ENCODE data around the gene IL23R. TPM values are rescaled to one million over a fixed set of nuclear protein-coding genes. Genes with fewer than 3 reads are reported as not detected.

IL23R gene
- total RNA-seq, 1 donor from 2014 or later: not detected

DNA sequence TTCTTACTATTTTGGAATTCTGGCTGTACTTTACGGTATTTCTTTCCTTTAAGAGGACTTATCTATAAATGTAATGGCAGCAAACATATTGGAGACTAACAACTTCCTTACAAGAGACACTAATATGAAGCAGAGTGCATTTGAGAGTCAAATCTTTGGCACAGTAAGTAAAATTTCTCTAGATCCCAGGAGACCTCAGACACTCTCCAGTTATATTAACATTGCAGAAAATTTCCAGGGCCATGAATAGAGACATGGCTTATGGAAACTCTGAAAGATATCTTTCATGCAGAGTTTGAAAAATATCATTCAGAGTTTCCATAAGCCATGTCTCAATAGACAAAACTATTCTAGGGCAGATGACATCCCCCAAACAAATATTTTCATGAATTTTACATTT is 51.2 kb downstream of the IL23R start:
- intact Hi-C loops (cut with DNase I): no loop called here
- DNase-seq (ENCODE audit: low spot score): no peak

DNA sequence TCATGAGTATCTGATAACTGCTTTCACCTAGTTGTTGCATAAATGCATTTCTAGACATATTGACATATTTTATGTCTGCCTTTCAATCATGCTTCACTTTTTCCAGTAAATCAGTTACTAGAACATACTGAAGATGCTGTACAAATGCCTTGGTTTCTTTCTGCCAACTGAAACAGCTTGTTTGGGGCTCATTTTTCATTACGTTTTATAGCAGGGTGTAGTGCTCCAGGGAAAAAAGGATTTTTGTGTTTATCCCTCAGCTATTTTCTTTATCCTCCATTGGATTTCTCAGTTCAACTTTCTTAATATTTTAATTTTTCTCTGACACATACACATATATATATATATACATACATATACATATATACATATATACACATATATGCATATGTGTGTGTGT is 51.7 kb downstream of the IL23R start:
- intact Hi-C loops (cut with DNase I): no loop called here
- no peak for DNase-seq (ENCODE audit: low spot score)

DNA sequence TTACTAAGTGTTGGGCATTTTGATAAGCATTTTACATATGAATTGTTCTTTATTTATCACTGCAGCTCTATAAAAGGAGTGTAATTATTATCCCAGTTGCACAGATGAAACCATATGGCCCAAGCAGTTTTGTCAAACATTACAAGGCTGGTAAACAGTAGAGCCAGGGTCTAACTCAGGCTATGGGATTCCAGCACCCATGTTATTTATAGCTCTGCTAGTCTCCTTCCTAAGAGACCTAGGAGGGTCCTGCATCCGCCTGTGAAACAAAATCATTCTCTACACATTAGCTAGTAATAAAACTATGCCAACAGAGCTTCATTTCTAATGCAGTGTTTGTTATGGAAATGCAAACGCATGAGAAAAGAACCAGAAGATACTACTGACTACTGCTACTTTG is 58.6 kb downstream of the IL23R start:
- intact Hi-C loops (cut with DNase I): no loop called here
- DNase-seq (ENCODE audit: low spot score): no peak

DNA sequence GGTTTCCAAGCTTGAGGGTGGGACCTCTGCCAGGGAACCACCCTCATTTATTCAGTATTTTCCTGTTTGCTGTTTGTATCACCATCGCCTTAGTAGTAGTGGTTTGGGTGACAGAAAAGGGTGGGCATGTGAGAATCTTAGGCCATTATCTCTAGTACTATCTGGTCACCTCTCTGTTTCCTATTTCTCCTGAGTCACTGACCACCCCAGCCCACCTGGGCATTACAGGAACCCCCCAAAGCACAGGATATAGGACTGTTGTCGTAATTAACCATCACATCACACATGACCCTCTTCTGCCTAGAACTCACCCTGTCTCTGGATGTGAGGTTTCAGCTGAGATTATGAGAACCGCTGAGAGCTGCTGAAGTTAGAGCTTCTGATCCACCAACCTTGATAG is 60.4 kb downstream of the IL23R start:
- intact Hi-C loops (cut with DNase I): no loop called here
- no peak for DNase-seq (ENCODE audit: low spot score)

DNA sequence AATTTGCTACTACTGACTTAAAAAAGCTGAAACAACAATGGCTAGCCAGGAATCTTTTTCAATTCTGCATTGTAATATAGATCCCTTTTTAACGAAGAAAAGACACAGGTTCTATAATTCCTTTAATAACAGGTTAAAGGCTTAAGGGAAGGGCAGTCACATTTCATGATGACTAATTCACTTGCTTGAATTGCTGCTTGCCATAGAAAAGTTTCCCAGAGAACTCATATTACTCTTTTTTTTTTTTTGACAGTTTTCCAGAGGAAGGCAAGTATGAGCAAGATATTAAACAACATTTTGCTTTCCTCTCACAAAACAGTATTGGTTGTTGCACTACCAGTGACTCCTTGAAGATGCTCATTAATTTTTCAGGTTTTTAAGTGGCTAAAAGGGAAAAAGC is 60.9 kb downstream of the IL23R start:
- no peak for DNase-seq (ENCODE audit: low spot score)

DNA sequence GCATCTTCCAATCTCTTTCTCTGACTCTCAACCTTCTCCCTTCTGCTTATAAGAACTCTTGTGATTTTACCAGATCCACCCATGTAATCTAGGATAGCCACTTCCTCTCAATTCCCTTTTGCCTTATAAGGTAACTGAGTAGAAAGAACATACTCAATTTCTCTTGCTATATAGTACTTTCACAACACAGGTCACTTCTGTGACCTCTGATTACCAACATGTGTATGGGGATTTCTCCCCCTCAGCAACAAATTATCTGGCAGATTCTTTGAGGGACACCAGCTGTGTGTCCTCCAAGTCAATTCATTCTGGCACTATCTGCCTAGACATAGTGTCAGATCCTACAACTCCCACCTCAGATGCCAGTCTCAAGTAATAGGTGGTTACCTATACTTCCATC is 62.5 kb downstream of the IL23R start:
- intact Hi-C loops (cut with DNase I): no loop called here
- DNase-seq (ENCODE audit: low spot score): no peak

More for the DNA sequence above, 60.9 kb downstream of the IL23R start:
- intact Hi-C loops (cut with DNase I): no loop called here

DNA sequence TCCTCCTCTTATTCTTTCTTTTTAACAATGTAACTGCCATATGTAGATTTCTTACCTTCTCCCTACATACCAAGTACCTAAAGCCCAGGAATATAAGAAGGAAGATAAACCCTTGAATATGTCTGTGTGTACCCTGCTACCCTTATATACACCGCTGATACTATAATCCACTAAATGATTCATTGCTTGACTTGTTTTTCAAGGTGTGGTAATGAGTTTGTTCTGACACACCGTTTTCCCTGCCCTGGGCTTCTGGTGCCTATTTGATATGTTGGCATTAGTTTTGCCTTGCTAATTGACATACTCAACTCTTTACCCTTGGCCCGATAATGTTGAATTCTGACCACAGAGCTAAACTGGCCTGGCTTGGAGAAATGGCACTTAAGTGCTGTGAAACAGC is 64.3 kb downstream of the IL23R start:
- DNase-seq (ENCODE audit: low spot score): no peak
- intact Hi-C loops (cut with DNase I): no loop called here

DNA sequence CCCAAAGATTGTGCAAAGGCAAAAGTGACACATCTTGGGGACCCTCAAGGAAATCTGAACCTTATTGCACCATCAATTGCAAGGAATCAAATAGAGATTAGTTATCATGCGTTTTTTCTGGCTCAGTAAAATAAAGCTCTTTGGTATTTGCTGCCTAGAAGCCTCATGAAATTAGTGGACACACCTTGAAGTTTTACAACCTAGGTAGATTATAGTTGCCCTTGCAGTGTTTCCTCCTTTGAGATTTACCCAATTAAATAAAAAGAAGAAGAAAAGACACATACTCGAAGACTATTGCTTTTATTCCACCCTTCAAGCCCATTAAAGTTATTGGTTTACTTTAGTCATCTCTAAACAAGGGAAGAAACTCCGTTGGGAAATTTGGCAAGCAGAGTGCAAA is 70.0 kb downstream of the IL23R start:
- intact Hi-C loops (cut with DNase I): loop anchor here (5.0 kb wide), 1 partner anchor 266 kb away; no protein-coding TSS in a partner anchor

DNA sequence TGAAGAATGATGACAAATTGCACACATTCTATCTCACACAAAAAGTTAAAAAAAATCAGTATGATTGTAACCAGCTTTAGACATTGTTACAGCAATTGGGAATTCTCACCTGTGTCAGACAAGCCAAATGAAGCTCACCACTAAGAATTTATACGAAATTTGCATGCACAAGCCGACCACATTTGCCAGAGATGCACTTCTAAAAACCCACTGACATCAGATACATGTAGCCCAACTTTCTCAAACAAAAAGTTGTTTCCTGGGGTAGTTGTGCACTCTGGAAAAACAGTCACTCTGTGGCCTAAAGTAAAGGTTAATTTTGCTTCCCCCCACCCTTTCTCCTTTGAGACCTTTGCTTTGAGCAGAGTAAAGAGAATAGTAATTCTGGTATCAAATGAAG is 73.5 kb downstream of the IL23R start:
- no peak for DNase-seq (ENCODE audit: low spot score)
- intact Hi-C loops (cut with DNase I): loop anchor here (5.0 kb wide), 1 partner anchor 263 kb away; no protein-coding TSS in a partner anchor

More for the DNA sequence above, 70.0 kb downstream of the IL23R start:
- DNase-seq (ENCODE audit: low spot score): no peak

DNA sequence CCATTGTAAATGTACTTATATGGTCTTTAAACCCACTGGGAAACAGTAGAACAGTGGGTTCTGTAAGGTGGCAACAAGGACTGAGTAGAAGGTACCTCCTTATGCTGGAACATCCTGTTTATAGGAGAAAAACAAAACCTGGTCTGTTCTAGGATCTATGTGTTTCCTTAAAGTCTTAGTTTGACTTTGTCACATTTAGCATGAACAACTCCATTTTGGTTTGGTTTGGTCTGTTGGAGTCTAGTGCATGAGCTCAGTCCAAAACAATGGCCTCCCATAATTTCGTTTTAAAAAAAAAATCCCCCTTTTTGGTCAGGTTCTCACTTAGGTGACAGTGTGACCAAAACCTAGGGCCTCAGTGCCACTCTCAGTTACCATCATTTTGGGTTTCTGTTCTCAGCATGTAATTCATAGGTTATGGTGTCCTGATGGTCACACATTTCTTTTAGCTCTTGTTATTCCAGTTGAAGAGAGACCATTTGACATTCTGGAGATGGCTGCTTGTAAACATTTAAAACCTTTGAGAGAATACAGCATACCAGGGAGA is 75.0 kb downstream of the IL23R start:
- intact Hi-C loops (cut with DNase I): no loop called here
- no peak for DNase-seq (ENCODE audit: low spot score)

DNA sequence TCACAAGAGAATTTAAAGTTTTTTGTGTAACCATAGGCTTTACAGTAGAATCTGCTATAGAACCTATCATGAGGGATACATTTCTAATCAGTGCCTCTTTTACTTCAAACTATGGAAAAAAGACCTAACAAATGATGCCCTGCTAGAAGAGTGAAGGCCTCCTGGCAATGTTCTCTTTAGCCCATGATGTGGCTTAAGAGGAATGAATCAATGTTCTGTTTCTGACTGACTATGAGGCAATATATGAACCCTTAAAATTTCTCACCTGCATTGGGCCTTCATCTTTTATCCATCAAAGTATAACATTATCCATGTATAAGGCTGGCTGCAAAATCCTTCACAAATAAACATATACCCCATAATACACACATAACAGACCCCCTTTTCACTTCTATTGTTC is 75.8 kb downstream of the IL23R start:
- DNase-seq (ENCODE audit: low spot score): no peak
- intact Hi-C loops (cut with DNase I): no loop called here

DNA sequence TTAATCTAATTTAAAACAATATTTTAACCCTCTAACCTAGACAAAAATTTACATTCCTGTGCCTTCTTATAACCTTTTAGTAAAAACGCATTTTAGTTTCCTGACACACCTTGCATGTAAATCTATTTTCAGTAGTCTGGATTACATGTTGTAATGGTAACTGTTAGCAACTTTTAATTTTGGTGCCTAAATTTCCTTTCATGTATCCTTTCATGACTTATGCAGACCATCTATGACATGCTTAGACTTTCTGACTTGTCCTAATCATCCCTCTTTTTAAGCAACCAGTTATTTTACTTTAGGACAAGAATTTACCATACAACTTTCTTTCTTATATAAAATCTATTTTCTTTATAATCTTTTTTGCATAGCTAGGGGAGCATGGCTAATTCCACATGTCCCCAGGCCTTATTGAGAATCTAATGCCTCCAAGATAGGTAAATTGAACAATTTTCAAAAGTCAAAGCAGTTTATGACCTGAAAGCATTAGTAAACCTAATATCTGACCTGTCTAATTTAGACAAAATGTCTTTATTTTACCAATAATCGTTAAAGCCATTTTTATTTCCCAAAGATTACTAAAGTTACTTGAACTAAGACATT is 83.9 kb downstream of the IL23R start:
- intact Hi-C loops (cut with DNase I): no loop called here

DNA sequence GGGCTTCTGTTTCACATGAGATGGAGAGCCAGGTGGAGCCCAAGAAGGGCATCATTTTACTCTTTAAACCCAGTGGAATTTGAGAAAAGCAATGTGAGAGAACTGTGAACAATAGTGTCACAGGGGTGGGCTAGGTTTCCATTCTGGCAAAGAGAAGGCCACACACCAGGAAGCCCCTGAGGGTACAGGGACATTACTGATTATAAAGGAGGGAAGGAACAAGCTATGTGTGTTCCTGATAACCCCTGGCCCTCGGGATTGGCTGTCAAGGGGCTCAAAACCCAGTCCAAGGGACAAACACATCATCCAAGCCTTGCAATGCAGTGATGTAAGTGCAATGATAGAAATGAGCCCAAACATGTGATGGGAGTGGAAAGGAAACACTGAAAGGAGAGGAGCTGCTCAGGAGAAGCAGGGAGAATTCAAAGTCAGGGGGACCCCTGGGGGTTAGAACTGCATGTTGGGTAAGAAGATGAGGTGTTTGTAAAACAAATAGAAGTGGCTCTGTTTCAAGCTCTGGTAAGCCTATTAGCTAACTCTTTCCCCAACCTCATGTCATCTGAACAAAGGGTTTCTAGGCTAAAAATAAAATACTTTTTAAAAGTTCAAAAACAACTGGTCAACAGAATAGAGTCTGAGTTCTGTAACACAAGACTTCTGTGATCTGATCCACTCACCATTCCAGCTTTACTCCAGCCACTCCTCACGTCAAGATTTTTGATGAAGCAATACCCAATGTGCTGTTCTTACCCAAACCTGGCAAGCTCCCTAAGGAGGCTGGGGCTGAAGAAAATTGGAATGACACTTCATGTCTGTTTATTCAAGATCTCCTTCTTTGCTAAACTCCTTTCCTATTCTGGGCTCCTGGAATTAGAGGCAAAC is 90.3 kb downstream of the IL23R start:
- intact Hi-C loops (cut with DNase I): no loop called here
- no peak for DNase-seq (ENCODE audit: low spot score)

More for the DNA sequence above, 83.9 kb downstream of the IL23R start:
- DNase-seq (ENCODE audit: low spot score): no peak

DNA sequence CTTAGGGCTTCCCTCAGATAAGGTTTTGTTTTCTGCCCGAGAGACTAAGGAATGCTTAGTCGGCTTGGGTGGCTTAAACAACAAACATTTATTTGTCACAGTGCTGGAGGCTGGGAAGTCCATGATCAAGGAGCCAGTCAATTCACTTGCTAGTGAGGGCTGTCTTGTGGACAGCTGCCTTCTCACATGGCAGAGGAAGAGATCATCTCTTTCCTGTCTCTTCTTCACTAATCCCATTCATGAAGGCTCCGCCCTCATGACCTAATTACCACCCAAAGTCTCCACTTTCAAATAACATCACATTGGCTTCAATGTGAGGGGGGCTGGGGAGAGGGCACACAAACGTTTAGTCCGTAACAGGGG is 90.9 kb downstream of the IL23R start:
- DNase-seq (ENCODE audit: low spot score): no peak
- intact Hi-C loops (cut with DNase I): no loop called here

DNA sequence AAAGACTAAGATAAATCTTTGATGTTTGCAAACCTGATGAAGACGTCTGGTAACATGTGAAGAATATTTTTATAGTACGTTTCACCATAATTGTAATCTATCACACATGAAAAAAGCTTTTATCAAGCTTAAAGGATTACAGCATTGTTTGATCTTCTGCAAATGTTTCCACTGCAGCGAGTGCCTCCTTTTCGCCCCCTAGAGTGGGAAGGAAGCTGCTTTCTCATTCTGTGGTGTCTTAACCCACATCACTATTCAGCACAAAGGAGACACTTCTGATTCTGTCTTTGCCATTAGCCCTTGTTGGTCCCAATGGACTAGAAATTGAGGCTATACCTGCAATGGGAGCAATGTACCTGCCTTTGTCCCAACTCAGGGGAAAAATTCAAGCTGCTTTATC is 95.4 kb downstream of the IL23R start:
- intact Hi-C loops (cut with DNase I): no loop called here
- DNase-seq (ENCODE audit: low spot score): no peak

DNA sequence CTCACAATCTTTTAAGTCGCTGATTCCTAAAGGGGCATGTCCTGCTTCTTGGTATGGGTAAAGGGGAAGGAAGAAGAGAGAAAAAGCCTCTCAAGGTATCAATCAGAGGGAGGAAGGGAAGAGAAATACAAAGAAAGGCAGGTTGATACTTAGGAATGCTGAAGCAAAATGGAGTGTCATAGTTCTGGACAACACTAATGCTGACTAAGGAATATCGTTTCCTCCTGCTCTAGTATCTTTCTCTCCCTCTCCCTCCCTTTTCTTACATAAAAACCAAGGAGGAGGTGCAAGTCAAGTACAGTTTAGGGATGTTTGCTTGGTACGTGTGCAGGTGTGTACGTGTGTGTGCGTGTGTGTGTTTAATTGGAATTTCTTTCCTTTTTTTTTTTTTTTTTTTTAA is 96.5 kb downstream of the IL23R start:
- no peak for DNase-seq (ENCODE audit: low spot score)
- intact Hi-C loops (cut with DNase I): no loop called here

DNA sequence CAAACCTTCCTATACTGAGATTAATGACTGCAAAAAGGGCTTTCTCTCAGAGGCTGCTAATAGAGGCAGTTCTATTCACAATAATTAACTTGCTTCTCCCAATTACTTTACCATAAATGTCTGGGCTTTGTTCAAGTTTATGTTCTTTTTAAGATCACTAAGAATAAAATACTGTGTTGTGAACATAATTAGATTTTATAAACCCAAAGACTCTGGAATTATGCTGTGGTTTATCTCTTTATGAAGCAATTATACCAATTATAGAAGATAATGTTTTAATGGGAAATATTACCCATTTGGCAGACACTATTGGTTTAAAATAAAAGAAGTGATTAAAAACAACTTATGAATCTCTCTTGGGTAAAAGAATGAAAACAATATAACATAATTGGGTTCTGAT is 97.9 kb downstream of the IL23R start:
- intact Hi-C loops (cut with DNase I): no loop called here
- no peak for DNase-seq (ENCODE audit: low spot score)

DNA sequence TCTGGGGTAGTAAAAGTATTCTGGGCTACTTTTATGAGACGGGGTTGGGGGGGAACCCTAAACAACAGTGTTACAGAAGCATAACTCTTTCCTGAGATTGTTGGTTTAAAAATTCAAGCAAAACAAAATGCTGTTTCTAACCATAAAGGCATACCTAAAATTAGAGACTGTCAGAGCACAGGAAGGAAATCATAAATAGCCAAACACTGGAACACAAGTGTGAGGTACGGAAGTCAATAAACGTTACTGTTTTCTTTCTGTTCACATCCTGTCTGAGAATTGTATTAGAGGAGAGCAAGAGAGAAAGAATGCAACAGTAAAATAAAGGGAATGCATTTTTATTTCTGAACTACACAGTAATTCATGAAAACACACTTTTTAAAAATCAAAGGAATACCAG is 98.6 kb downstream of the IL23R start:
- intact Hi-C loops (cut with DNase I): no loop called here
- no peak for DNase-seq (ENCODE audit: low spot score)

DNA sequence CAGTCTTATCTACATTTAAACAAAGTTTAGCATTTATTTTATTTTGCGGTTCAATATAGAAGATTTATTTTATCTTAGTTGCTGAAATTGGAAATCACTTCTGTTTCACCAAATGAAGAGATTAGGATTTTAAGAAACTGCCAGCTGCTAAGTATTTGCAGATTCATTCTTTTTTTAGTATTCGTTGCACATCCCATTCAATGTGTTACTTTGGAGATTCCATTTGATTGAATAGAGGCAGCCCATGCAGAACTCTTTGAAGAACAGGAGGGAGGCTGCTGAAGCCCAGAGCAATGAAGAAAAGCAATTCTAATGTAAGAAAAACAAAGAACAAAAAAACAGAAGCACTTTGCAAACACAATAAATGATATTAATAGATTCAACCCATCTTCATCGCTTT is 102.8 kb downstream of the IL23R start:
- no peak for DNase-seq (ENCODE audit: low spot score)
- intact Hi-C loops (cut with DNase I): no loop called here

DNA sequence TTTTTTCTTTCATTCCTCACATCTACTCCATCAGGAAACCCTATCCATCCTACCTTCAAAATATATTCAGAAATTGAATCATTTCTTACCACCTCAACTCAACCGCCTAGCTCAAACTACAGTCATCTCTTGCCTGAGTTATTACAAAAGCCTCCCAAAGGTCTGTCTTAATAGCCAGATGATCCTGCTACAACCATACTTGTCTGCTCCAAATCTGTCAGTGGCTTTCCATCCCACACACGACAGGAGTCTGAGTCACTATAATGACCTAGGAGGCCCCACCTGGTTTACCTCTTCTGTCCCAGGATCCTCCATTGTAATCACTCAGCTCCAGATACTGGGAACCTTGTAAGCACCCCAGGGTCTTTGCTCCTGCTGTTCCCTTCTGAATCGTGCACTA is 104.3 kb downstream of the IL23R start:
- intact Hi-C loops (cut with DNase I): no loop called here
- no peak for DNase-seq (ENCODE audit: low spot score)

DNA sequence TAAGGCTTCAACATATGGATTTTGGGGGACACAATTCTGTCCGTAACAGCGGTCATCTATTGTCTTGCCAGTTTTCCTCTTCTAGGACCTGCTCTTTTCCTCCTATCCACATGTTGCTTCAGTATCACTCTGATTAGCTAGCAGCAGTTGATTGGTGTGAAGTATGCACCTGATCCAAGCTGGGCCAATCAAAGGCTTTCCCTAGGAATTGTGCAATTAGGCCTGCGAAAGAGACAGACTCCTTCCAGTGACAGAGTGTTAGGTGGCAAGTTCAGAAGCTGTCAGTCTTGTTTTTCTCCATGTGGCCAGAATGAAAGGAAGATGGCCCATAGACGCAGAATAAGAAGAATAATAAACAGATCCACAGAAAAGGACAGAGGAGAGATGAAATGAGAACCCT is 107.3 kb downstream of the IL23R start:
- no peak for DNase-seq (ENCODE audit: low spot score)
- intact Hi-C loops (cut with DNase I): no loop called here
